CD4-positive, alpha-beta T cell (primary cell): ENCODE data around the gene MOSPD3. TPM values are rescaled to one million over a fixed set of nuclear protein-coding genes. Genes with fewer than 3 reads are reported as not detected.
A peak's percentile ranks its signal among the peaks of the same experiment; 100 is the strongest.

Experiments used
- ATAC-seq: fragments of 200-7000 bp; cut with Tn5 transposase; one replicate; pipeline ENCODE4 v1.10.0; 2022; ENCODE audit warnings: mild to moderate bottlenecking; ENCODE audit not compliant: poor library complexity
- CTCF ChIA-PET: fragments of 350-600 bp; sonication (Branson Sonifier 250); formaldehyde crosslinking; loops from one replicate; lab custom pipeline; 2021; ENCODE audit warnings: antibody characterized with exemption, inconsistent platforms; lab: Charles Lee
- POLR2A ChIA-PET: fragments of 350-600 bp; sonication (Branson Sonifier 250); formaldehyde crosslinking; loops from one replicate; lab custom pipeline; 2021; ENCODE audit warnings: antibody characterized with exemption, inconsistent platforms; lab: Charles Lee
- DNase-seq, 14 experiments: peaks; one replicate each; pipeline ENCODE4 v3.0.0-alpha.2; 2013 to 2020; ENCODE audit warnings: mixed read lengths in 2 of 14
- H3K27ac ChIP-seq, 2 donors: one replicate each; pipeline versions ENCODE4 v1.5.1 to v1.7.0; 2013; ENCODE audit warnings: low read length in 2 of 2, low read depth in 1 of 2, mild to moderate bottlenecking in 1 of 2
- H3K27me3 ChIP-seq, 2 experiments: 1 replicate in 1 of 2; 2 replicates in 1 of 2; pipeline versions ENCODE4 v1.6.1 to v1.7.0; 2013; ENCODE audit warnings: low read length in 2 of 2, control low read depth in 1 of 2, mild to moderate bottlenecking in 1 of 2, moderate library complexity in 1 of 2; ENCODE audit not compliant: insufficient read depth in 2 of 2, control insufficient read depth in 1 of 2
- H3K36me3 ChIP-seq: one replicate; pipeline ENCODE4 v1.6.1; 2013; ENCODE audit warnings: low read length, control low read depth; ENCODE audit not compliant: insufficient read depth
- H3K4me1 ChIP-seq: one replicate; pipeline ENCODE4 v1.6.1; 2013; ENCODE audit warnings: low read length, control low read depth; ENCODE audit not compliant: insufficient read depth
- H3K4me3 ChIP-seq: one replicate; pipeline ENCODE4 v1.5.1; 2013; ENCODE audit warnings: mild to moderate bottlenecking, low read length, moderate library complexity
- H3K9me3 ChIP-seq, 2 experiments: 1 replicate in 1 of 2; 2 replicates in 1 of 2; pipeline versions ENCODE4 v1.6.1 to v1.7.0; 2013; ENCODE audit warnings: low read length in 2 of 2, mild to moderate bottlenecking in 2 of 2, control low read depth in 1 of 2, moderate library complexity in 1 of 2; ENCODE audit not compliant: control insufficient read depth in 1 of 2, insufficient read depth in 1 of 2
- H3K27ac Mint-ChIP-seq: one replicate; pipeline ENCODE4 v1.8.0; 2020; ENCODE audit warnings: mixed read lengths
- H3K27me3 Mint-ChIP-seq: one replicate; pipeline ENCODE4 v1.8.0; 2021; ENCODE audit warnings: mixed read lengths
- H3K36me3 Mint-ChIP-seq: one replicate; pipeline ENCODE4 v1.8.0; 2021; ENCODE audit warnings: low read depth, mixed read lengths
- H3K4me1 Mint-ChIP-seq: one replicate; pipeline ENCODE4 v1.8.0; 2021; ENCODE audit warnings: low read depth, mixed read lengths
- H3K4me3 Mint-ChIP-seq: one replicate; pipeline ENCODE4 v1.8.0; 2020; ENCODE audit warnings: mild to moderate bottlenecking, mixed read lengths
- H3K9me3 Mint-ChIP-seq: one replicate; pipeline ENCODE4 v1.8.0; 2020; ENCODE audit warnings: mixed read lengths
- CTCF ChIP-seq: fragments of 200-600 bp; IDR thresholded peaks from one replicate; pipeline ENCODE4 v1.8.0; 2022; ENCODE audit warnings: antibody characterized with exemption, mild to moderate bottlenecking
- intact Hi-C, 2 experiments: fragments of 100-400 bp; cut with DNase I in 1 of 2; cut with micrococcal nuclease in 1 of 2; formaldehyde crosslinking; loops; one replicate each; pipeline versions ENCODE4 v1.15.1 to v1.9.0; 2023 to 2025; cut with DNase I, micrococcal nuclease
- total RNA-seq, 174 experiments: library from RNA in 2 of 174; stranded (reverse) in 2 of 174; gene quantifications; one replicate each; pipeline ENCODE4 v1.2.3 and lab custom pipeline; 2021 to 2026

MOSPD3 gene
- total RNA-seq, 2 experiments from 2014 or later = 8.5 to 10.9 TPM

DNA sequence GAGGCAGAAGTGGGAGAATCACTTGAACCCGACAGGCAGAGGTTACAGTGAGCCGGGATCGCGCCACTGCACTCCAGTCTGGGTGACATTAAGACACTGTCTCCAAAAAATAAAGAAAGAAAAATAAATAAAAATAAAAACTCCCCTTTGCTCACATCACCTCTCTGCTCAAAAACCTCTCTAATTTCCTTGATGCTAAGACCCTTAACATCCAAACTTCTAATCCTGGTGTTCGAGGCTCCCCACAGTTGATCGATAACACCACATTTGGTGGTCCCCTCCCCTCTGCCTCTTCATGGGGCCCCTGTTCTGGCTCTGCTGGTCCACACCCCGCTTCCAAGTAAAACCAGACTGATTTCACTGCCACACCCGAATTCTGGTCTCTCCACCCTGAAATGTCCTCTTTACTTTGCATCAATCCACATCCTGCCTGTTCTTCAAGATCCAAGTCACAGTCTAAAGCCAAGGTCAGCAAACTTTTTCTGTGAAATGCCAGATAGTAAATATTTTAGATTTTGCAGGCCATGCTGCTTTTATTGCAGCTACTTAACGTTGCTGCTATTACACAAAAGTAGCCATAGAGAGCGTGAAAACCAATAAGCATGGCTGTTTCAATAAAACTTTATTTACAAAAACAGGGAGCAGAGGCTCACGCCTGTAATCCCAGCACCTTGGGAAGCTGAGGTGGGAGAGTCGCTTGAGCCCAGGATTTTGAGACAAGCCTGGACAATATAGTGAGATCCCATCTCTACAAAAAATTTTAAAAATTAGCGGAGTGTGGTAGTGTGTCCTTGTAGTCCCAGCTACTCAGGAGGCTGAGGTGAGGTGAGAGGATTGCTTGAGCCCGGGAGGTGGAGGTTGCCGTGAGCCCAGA is 11.8 kb downstream of the MOSPD3 start:
- no peak overlapping the region for H3K27ac Mint-ChIP-seq
- Histone ChIP-seq H3K4me3 (no peak overlapping the region), H3K4me1 (peaks cover 28% of the 10 kb centered on the region), H3K27ac (no peak overlapping the region), H3K27me3 (no peaks in the 10 kb centered on the region), H3K9me3 (no peaks in the 10 kb centered on the region), H3K36me3 (no peaks in the 10 kb centered on the region)
- ChIA-PET POLR2A (interaction anchor here (0.6 to 3.5 kb wide), 3 partner anchors 12 to 68 kb away, joined by 3 to 33 read pairs (median 3); partner anchors contain the start of genes FBXO24, LRCH4 and MOSPD3), CTCF (interaction anchor here (0.6 to 1.5 kb wide), 2 partner anchors 10 to 110 kb away, joined by 3 read pairs; no protein-coding TSS in a partner anchor)
- no peak overlapping the region for H3K4me3 Mint-ChIP-seq
- DNase-seq (no peak), ATAC-seq (no peak)
- no peak for TF ChIP-seq CTCF
- no peaks in the 10 kb centered on the region for H3K9me3 Mint-ChIP-seq
- H3K36me3 Mint-ChIP-seq = peaks cover 5% of the 10 kb centered on the region
- H3K27me3 Mint-ChIP-seq = no peaks in the 10 kb centered on the region
- intact Hi-C loops = no loop called here
- H3K4me1 Mint-ChIP-seq = peaks cover 20% of the 10 kb centered on the region

- H3K36me3 ChIP-seq = no peaks in the 10 kb centered on the region
- H3K4me1 ChIP-seq = peaks cover 36% of the 10 kb centered on the region
- H3K27me3 Mint-ChIP-seq = no peaks in the 10 kb centered on the region
- intact Hi-C loops = loop anchor here (2.0 to 5.0 kb wide), 4 partner anchors 13 to 67 kb away; partner anchors contain the start of genes GNB2 (in 2 of the 2) and MOSPD3 (in 2 of the 2)
- ATAC-seq (no peak), DNase-seq (no peak)
- H3K4me3 ChIP-seq = peak overlapping the region; percentile 49
- peak overlapping the region; percentile 78 for H3K4me3 Mint-ChIP-seq
- H3K27ac ChIP-seq = no peak overlapping the region
- H3K9me3 ChIP-seq = no peaks in the 10 kb centered on the region
- peak overlapping the region; percentile 62 for H3K27ac Mint-ChIP-seq
- no peak for TF ChIP-seq CTCF
- H3K4me1 Mint-ChIP-seq = peaks cover 26% of the 10 kb centered on the region
- H3K36me3 Mint-ChIP-seq = peaks cover 5% of the 10 kb centered on the region
- CTCF ChIA-PET = interaction anchor here (1.5 to 3.0 kb wide), 3 partner anchors 13 to 79 kb away, joined by 5 to 8 read pairs (median 8); partner anchors contain the start of genes MOSPD3 and POP7
- POLR2A ChIA-PET = interaction anchor here (0.9 to 3.5 kb wide), 14 partner anchors 13 to 249 kb away, joined by 3 to 40 read pairs (median 4); partner anchors contain the start of genes AGFG2, FBXO24, GNB2 and LRCH4
- H3K27me3 ChIP-seq = no peaks in the 10 kb centered on the region
- no peaks in the 10 kb centered on the region for H3K9me3 Mint-ChIP-seq
Observed at GRCh38 chr7:100626055-100626454, 13.7 kb downstream of the MOSPD3 start.

GRCh38 chr7:100626530-100627237 is 14.3 kb downstream of the MOSPD3 start:
- Histone ChIP-seq H3K36me3 (no peaks in the 10 kb centered on the region), H3K4me1 (peaks cover 36% of the 10 kb centered on the region), H3K27me3 (no peaks in the 10 kb centered on the region), H3K27ac (peak overlapping the region; percentile 62 to 73), H3K9me3 (no peaks in the 10 kb centered on the region), H3K4me3 (peak overlapping the region; percentile 52)
- peaks cover 2% of the 10 kb centered on the region for H3K36me3 Mint-ChIP-seq
- H3K9me3 Mint-ChIP-seq = no peaks in the 10 kb centered on the region
- TF ChIP-seq CTCF = no peak
- H3K4me3 Mint-ChIP-seq = peak overlapping the region; percentile 78
- CTCF ChIA-PET = interaction anchor here (1.5 to 3.0 kb wide), 3 partner anchors 14 to 78 kb away, joined by 5 to 8 read pairs (median 8); partner anchors contain the start of genes MOSPD3 and POP7
- intact Hi-C loops = loop anchor here (2.0 to 5.0 kb wide), 4 partner anchors 14 to 66 kb away; partner anchors contain the start of genes GNB2 (in 2 of the 2) and MOSPD3 (in 2 of the 2)
- H3K4me1 Mint-ChIP-seq = peaks cover 26% of the 10 kb centered on the region
- peak; percentile 98 for ATAC-seq
- peak; percentile 84 to 96 (median 89) for DNase-seq
- H3K27me3 Mint-ChIP-seq = no peaks in the 10 kb centered on the region
- H3K27ac Mint-ChIP-seq = peak overlapping the region; percentile 62
- POLR2A ChIA-PET = interaction anchor here (0.7 to 3.5 kb wide), 15 partner anchors 14 to 248 kb away, joined by 3 to 40 read pairs (median 4); partner anchors contain the start of genes AGFG2, FBXO24, GNB2 and LRCH4
